ENCODE measurements around the gene RSPH6A.

The RSPH6A gene

GRCh38 chr19:45785781-45786532 is 29.2 kb downstream of the RSPH6A start:
- TF ChIP-seq CREB1 (IDR thresholded peaks at IDR 0.05; ENCODE audit: low read depth) (no peak), EGR1 (IDR thresholded peaks at IDR 0.05) (no peak), YY1 (IDR thresholded peaks at IDR 0.05; ENCODE audit: low read depth) (no peak), EP300 (IDR thresholded peaks at IDR 0.05; ENCODE audit: borderline replicate concordance) (no peak), TAF1 (IDR thresholded peaks at IDR 0.05; ENCODE audit: low read depth) (no peak), REST (IDR thresholded peaks at IDR 0.05; ENCODE audit: low read depth) (no peak), CEBPB (IDR thresholded peaks at IDR 0.05) (no peak), NFIC (IDR thresholded peaks at IDR 0.05) (no peak), USF1 (IDR thresholded peaks at IDR 0.05) (no peak), MAX (IDR thresholded peaks at IDR 0.05) (no peak), TCF12 (IDR thresholded peaks at IDR 0.05; ENCODE audit: low read depth) (no peak)

- TF ChIP-seq NFIC (IDR thresholded peaks at IDR 0.05) (no peak), MAX (IDR thresholded peaks at IDR 0.05) (no peak), EP300 (IDR thresholded peaks at IDR 0.05; ENCODE audit: borderline replicate concordance) (no peak), TCF12 (IDR thresholded peaks at IDR 0.05; ENCODE audit: low read depth) (no peak), YY1 (IDR thresholded peaks at IDR 0.05; ENCODE audit: low read depth) (no peak), EGR1 (IDR thresholded peaks at IDR 0.05) (no peak), FOXM1 (IDR thresholded peaks at IDR 0.05; ENCODE audit: borderline replicate concordance, low read depth) (no peak), REST (IDR thresholded peaks at IDR 0.05; ENCODE audit: low read depth) (no peak), TAF1 (IDR thresholded peaks at IDR 0.05; ENCODE audit: low read depth) (no peak), USF1 (IDR thresholded peaks at IDR 0.05) (no peak), RAD21 (IDR thresholded peaks at IDR 0.05; ENCODE audit: low read depth) (no peak), TEAD4 (IDR thresholded peaks at IDR 0.05) (no peak), ZBTB7A (IDR thresholded peaks at IDR 0.05; ENCODE audit: low read depth) (no peak), CREB1 (IDR thresholded peaks at IDR 0.05; ENCODE audit: low read depth) (no peak)
Observed at GRCh38 chr19:45785097-45785496, 30.0 kb downstream of the RSPH6A start.

GRCh38 chr19:45784096-45784495 is 31.0 kb downstream of the RSPH6A start:
- no peak for TF ChIP-seq USF1 (IDR thresholded peaks at IDR 0.05)
- no peak for TF ChIP-seq MAX (IDR thresholded peaks at IDR 0.05)
- TF ChIP-seq ZBTB7A (IDR thresholded peaks at IDR 0.05; ENCODE audit: low read depth) = no peak
- no peak for TF ChIP-seq NFIC (IDR thresholded peaks at IDR 0.05)
- TF ChIP-seq TAF1 (IDR thresholded peaks at IDR 0.05; ENCODE audit: low read depth) = no peak
- TF ChIP-seq CREB1 (IDR thresholded peaks at IDR 0.05; ENCODE audit: low read depth) = no peak
- no peak for TF ChIP-seq EGR1 (IDR thresholded peaks at IDR 0.05)
- TF ChIP-seq EP300 (IDR thresholded peaks at IDR 0.05; ENCODE audit: borderline replicate concordance) = no peak
- TF ChIP-seq TCF12 (IDR thresholded peaks at IDR 0.05; ENCODE audit: low read depth) = no peak
- TF ChIP-seq CEBPB (IDR thresholded peaks at IDR 0.05) = no peak
- no peak for TF ChIP-seq REST (IDR thresholded peaks at IDR 0.05; ENCODE audit: low read depth)
- no peak for TF ChIP-seq TEAD4 (IDR thresholded peaks at IDR 0.05)
- no peak for TF ChIP-seq YY1 (IDR thresholded peaks at IDR 0.05; ENCODE audit: low read depth)
- TF ChIP-seq RAD21 (IDR thresholded peaks at IDR 0.05; ENCODE audit: low read depth) = no peak
- TF ChIP-seq FOXM1 (IDR thresholded peaks at IDR 0.05; ENCODE audit: borderline replicate concordance, low read depth) = no peak

Measured in Ishikawa (cell line).